GM21423 (cell line): ENCODE measurements around the gene GHRL.
"Not testable (repeated sequence)": the region's sequence is repeated elsewhere in the genome, so short reads cannot be mapped to it uniquely, and the experiment has no call there.

Source experiments
- ATAC-seq: cut with Tn5 transposase; IDR thresholded peaks from one replicate; pipeline ENCODE4 v1.9.1; 2021; ENCODE audit warnings: mild to moderate bottlenecking, moderate library complexity; ENCODE audit not compliant: unreplicated experiment

The GHRL gene

DNA sequence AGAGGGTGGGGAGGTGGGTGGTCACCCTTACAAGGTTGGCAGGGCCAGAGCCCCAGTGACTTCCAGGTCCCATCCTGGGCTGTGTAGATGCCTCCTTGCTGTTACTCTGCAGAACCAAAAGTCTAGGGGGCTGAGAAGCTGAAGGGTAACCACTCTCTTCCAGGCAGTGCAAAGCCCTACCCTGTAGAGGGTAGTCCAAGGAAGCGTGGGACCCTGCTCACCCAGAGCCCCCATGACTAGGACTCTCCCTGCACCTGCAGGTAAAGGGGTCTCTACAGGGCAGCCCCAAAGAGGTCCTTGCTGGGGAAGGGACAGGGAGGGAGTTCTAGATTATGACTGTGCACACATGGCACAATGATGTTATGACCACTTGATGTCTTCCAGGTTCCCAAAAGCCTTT is 14.2 kb downstream of the GHRL start:
- no peak for ATAC-seq

- no peak for ATAC-seq
Observed at GRCh38 chr3:10277115-10277625, 15.6 kb downstream of the GHRL start.

DNA sequence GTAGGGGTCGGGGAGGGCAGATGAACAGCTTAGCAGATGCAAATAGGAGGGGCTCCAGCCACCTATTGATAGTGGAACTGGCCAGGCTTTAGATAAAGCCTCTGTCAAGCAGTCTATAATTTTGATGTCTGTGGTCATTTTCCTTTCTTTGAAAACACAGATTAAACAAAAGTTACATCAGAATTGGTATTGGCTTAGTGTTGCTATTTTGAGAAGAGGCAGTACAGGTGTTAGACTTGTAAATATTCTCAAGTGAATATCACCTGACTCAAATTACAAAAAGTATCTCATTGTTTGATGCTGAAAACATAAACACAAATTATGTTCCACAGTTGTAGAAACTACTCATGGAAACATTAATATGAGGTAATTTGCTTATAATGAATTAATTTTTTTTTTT is 18.1 kb downstream of the GHRL start:
- no peak for ATAC-seq

GRCh38 chr3:10273702-10274305 is 18.9 kb downstream of the GHRL start:
- no peak for ATAC-seq

- no peak for ATAC-seq
Observed at GRCh38 chr3:10272977-10273376, 19.8 kb downstream of the GHRL start.

DNA sequence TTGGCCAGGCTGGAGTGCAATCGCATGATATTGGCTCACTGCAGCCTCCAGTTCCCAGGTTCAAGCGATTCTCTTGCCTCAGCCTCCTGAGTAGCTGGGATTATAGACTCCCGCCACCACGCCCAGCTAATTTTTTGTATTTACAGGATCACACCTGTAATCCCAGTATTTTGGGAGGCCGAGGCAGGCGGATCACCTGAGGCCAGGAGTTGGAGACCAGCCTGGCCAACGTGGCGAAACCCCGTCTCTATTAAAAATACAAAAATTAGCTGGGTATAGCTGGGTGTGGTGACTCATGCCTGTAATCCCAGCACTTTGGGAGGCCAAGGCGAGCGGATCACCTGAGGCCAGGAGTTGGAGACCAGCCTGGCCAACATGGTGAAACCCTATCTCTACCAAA is 20.3 kb downstream of the GHRL start:
- not testable (repeated sequence) for ATAC-seq

GRCh38 chr3:10269443-10269842 is 23.3 kb downstream of the GHRL start:
- no peak for ATAC-seq

DNA sequence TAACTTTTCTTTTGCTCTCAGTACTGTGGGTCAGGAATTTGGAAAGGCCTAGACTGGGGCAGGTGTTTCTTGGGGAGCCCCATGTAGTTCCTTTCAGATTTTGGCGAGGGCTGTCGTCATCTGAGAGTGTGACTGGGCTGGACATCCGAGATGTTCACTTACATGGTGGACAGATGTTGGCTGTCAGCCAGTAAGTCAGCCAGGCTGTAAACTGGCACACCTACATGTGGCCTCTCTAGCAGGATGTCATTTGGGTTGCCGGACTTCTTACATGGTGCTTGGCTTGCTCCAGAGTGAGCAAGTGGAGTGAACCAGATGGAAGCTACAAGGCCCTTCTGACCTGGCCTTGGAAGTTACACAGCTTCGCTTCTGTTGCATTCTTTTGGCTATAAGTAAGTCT is 23.8 kb downstream of the GHRL start:
- no peak for ATAC-seq

DNA sequence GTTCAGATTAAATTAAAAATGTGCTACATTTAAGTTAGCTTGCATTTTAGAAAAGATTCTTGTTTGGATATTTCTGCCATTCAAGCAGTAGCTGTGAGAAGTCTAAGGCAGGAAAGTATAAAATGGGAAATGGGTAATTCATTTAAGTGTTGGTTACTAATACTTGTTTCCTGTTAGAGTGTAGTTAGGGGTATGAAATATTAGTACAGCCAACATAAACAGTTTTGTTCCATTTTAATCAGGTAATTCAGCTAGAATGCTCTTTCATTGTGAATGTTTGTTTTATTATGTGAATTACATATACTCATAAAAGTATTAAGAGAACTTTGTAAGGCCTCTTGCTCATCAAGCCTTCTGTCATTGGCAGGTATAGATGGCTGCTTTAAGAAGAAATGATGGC is 24.6 kb downstream of the GHRL start:
- no peak for ATAC-seq

DNA sequence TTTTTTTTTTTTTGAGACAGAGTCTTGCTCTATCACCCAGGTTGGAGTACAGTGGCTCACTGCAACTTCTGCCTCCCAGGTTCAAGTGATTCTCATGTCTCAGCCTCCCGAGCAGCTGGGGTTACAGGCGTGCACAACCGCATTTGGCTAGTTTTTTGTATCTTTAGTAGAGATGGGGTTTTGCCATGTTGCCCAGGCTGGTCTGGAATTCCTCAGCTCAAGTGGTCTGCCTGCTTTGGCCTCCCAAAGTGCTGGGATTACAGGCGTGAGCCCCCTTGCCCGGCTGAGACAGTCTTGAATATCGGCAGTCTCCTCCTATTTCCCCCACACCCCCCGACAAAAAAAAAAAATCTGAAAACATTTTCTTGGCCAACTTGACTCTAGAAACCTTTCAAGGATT is 25.8 kb downstream of the GHRL start:
- not testable (repeated sequence) for ATAC-seq

DNA sequence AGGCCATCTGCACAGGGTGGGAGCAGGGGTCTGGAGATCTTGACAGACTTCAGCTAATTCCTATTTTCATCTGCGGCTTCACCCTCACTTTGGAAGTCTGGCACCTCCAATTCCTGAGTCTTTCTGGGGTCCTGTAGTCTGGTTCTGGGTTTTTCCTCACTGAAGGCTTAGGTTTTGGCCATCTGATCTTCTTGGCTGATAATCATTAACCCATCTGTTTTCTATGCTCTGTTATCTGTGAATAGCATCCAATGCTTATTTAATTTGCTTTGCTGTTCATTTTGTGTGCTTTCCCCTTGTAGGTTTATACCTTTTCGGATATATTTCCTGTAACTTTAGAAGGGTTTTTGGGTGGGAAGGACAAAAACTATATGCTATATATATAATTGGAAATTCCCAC is 26.9 kb downstream of the GHRL start:
- ATAC-seq: no peak

GRCh38 chr3:10263646-10264363 is 28.9 kb downstream of the GHRL start:
- no peak for ATAC-seq

DNA sequence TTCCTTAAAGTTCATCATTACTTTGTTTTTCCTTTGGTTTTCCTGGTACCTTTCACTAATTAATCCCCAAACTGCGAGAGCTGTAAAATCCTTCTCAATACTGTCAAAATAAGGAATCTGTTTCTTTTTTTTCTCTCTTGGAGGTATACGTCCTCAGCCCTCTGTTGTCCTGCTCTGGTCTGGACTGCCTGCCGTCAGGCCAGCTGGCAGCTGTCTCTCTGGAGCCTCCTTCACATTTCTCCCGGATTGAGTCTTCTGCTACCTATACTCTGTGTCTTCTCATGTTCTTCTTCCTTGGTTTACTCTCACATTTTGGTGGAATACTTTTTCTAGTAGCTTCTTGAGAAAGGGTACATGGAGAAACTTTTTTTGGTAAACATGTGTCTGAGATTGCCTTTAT is 30.7 kb downstream of the GHRL start:
- no peak for ATAC-seq

DNA sequence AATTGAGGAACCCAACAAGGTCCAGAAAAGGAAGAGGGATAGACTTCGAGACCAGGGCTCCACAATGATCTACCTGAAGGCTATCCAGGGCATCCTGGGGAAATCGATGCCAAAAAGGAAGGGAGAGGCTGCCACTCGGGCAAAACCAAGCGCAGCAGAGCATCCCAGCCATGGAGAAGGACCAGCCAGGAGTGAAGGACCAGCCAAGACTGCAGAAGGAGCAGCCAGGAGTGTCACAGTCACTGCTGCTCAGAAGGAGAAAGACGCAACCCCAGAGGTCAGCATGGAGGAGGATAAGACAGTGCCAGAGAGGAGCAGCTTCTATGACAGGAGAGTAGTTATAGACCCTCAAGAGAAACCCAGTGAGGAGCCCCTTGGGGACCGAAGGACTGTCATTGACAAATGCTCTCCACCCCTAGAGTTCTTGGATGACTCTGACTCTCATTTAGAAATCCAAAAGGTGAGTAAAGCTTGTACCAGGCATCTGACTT is 32.5 kb downstream of the GHRL start:
- ATAC-seq: no peak

DNA sequence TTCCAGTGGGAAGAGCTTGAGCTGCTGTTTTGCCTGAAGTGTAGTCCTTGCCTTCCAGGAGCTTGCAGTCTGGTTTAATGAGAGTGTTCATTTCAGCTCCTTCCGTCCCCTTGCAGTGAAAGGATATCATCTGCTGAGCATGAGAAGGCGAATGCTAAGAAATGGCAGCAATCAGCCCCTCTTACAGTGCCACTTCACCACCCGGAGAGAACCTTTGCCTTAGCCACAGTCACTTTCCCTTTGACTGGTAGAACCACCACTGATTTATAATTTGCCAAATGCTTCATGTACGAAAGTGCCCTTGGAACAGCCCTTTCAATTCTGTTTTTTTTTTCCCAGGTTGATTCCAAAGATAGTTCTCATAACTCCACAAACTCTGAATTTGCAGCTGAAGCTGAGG is 32.9 kb downstream of the GHRL start:
- ATAC-seq: no peak

- ATAC-seq: no peak
Observed at GRCh38 chr3:10259036-10259435, 33.7 kb downstream of the GHRL start.

DNA sequence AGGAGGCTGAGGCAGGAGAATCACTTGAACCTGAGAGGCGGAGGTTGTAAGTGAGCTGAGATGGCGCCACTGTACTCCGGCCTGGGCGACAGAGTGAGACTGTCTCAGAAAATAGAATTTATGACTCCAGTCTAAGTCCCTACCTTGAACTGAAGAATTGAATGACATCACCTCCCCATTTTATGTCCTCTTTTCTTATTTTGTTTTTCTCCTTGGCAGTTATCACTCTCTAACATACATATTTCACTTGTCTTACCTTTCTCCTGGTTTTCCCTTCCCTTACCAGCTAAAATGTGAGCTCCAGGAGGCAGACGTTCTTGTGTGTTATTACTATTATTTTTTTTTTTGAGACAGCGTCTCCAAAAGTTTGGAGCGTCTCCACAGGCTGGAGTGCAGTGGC is 36.9 kb downstream of the GHRL start:
- ATAC-seq: no peak

- no peak for ATAC-seq
Observed at GRCh38 chr3:10253731-10254130, 39.0 kb downstream of the GHRL start.

DNA sequence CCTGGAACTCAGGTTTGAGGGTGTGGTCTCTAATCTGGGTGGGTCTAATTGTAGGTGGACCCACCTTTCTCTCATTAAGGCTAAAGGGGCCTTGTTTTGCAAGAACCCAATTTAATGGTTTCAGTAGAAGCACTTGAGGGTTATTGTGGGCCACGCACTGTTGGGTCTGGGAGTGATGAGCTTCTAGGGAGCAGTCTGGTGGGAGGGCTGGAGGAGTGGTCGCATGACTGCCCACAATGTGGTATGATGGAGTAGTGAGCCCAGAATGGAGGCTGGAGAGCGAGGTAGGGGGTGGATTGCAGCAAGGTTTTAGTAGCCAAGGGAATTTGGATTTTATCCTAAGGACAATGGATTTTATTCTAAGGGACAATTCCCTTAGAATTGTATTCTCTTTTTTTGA is 41.7 kb downstream of the GHRL start:
- no peak for ATAC-seq

- ATAC-seq: no peak
Observed at GRCh38 chr3:10249833-10250232, 42.9 kb downstream of the GHRL start.

- ATAC-seq: no peak
Observed at GRCh38 chr3:10248984-10249748, 43.6 kb downstream of the GHRL start.
